ENCODE measurements around the gene PTPN7. TPM values are rescaled to one million over a fixed set of nuclear protein-coding genes. Genes with fewer than 3 reads are reported as not detected.

The PTPN7 gene
- total RNA-seq, 1 experiment from 2014 or later, result 2.2 TPM

DNA sequence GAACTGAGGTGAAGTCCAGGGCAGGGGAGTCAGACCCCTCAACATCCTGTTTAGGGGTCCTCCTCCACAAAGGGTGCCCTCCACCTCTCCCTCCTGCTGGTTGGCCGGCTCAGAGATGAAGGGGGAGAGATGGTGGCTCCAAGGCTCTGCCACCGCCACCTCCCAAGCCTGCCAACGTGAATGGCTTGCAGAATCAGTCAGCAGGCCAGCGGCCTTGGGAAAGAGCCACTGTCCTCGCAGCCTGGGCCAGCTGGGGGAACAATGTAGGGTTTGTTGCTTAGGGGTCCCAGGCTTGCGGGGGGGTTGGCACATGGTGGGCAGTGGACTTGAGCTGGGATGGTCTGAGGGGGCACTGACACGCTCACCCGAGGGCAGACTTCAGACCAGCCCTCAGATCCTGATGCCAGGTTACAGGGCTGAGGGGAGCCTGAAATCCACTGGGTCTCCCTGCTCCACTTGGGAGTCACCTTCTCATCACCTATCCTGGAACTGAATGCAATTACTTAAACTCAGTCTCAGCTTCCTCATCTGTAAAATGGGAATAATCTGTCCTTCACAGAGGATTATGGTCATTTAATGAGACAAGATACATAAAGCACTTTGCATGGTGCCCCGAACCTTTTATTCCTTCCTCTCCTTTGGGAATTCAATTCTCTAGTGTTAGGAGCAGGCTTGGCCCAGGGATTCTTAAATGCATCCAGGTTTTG lies 29.4 kb downstream of the PTPN7 start:
- Histone ChIP-seq H3K36me3 (ENCODE audit: insufficient read depth, low read length, poor library complexity, severe bottlenecking) (peaks cover 20% of the 10 kb centered on the region), H3K4me1 (ENCODE audit: insufficient read depth, low read length, poor library complexity, severe bottlenecking) (peaks cover 4% of the 10 kb centered on the region), H3K27ac (ENCODE audit: low read depth, low read length, poor library complexity, severe bottlenecking) (no peak overlapping the region), H3K9me3 (ENCODE audit: low read depth, low read length, poor library complexity, severe bottlenecking) (no peaks in the 10 kb centered on the region), H3K27me3 (replicated peaks; ENCODE audit: insufficient read depth, low read depth, low read length, poor library complexity) (no peaks in the 10 kb centered on the region), H3K4me3 (ENCODE audit: low read depth, low read length, poor library complexity, severe bottlenecking) (no peak overlapping the region)
- ChIA-PET POLR2A (ENCODE audit: low non-redundant PET) (no interaction called here), CTCF (interaction anchor here (0.7 kb wide), 1 partner anchor 535 kb away, joined by 4 read pairs; no protein-coding TSS in a partner anchor)
- TF ChIP-seq EZH2 (IDR thresholded peaks at IDR 0.05; ENCODE audit: borderline replicate concordance, low read depth, low read length, poor library complexity, severe bottlenecking), result no peak
- TF ChIP-seq, protein P1, sequence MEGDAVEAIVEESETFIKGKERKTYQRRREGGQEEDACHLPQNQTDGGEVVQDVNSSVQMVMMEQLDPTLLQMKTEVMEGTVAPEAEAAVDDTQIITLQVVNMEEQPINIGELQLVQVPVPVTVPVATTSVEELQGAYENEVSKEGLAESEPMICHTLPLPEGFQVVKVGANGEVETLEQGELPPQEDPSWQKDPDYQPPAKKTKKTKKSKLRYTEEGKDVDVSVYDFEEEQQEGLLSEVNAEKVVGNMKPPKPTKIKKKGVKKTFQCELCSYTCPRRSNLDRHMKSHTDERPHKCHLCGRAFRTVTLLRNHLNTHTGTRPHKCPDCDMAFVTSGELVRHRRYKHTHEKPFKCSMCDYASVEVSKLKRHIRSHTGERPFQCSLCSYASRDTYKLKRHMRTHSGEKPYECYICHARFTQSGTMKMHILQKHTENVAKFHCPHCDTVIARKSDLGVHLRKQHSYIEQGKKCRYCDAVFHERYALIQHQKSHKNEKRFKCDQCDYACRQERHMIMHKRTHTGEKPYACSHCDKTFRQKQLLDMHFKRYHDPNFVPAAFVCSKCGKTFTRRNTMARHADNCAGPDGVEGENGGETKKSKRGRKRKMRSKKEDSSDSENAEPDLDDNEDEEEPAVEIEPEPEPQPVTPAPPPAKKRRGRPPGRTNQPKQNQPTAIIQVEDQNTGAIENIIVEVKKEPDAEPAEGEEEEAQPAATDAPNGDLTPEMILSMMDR (conservative IDR thresholded peaks at IDR 0.05; ENCODE audit: low read depth, low read length), result no peak
- no peak for DNase-seq (ENCODE audit: low spot score)
- intact Hi-C loops (cut with micrococcal nuclease; ENCODE audit: unreplicated experiment), result loop anchor here (10.0 kb wide), 2 partner anchors 236 to 596 kb away; partner anchors contain the start of gene NAV1
- BruUV-seq (replicated peaks), result no TSS peak

GRCh38 chr1:202130297-202130721 lies 30.1 kb downstream of the PTPN7 start:
- intact Hi-C loops (cut with micrococcal nuclease; ENCODE audit: unreplicated experiment), result loop anchor here (10.0 kb wide), 2 partner anchors 236 to 596 kb away; partner anchors contain the start of gene NAV1
- DNase-seq (ENCODE audit: low spot score), result no peak
- no peak overlapping the region for H3K4me3 ChIP-seq (ENCODE audit: low read depth, low read length, poor library complexity, severe bottlenecking)
- TF ChIP-seq EZH2 (IDR thresholded peaks at IDR 0.05; ENCODE audit: borderline replicate concordance, low read depth, low read length, poor library complexity, severe bottlenecking), result no peak
- TF ChIP-seq, protein P1 (conservative IDR thresholded peaks at IDR 0.05; ENCODE audit: low read depth, low read length), result no peak
- no peaks in the 10 kb centered on the region for H3K9me3 ChIP-seq (ENCODE audit: low read depth, low read length, poor library complexity, severe bottlenecking)
- peaks cover 20% of the 10 kb centered on the region for H3K36me3 ChIP-seq (ENCODE audit: insufficient read depth, low read length, poor library complexity, severe bottlenecking)
- peaks cover 4% of the 10 kb centered on the region for H3K4me1 ChIP-seq (ENCODE audit: insufficient read depth, low read length, poor library complexity, severe bottlenecking)
- ChIA-PET POLR2A (ENCODE audit: low non-redundant PET) (no interaction called here), CTCF (interaction anchor here (0.7 kb wide), 1 partner anchor 535 kb away, joined by 4 read pairs; no protein-coding TSS in a partner anchor)
- H3K27ac ChIP-seq (ENCODE audit: low read depth, low read length, poor library complexity, severe bottlenecking), result no peak overlapping the region
- BruUV-seq (replicated peaks), result no TSS peak
- no peaks in the 10 kb centered on the region for H3K27me3 ChIP-seq (replicated peaks; ENCODE audit: insufficient read depth, low read depth, low read length, poor library complexity)

- CTCF ChIA-PET, result no interaction called here
- Histone ChIP-seq H3K4me1 (ENCODE audit: insufficient read depth, low read length, poor library complexity, severe bottlenecking) (peaks cover 4% of the 10 kb centered on the region), H3K36me3 (ENCODE audit: insufficient read depth, low read length, poor library complexity, severe bottlenecking) (peaks cover 16% of the 10 kb centered on the region), H3K9me3 (ENCODE audit: low read depth, low read length, poor library complexity, severe bottlenecking) (no peaks in the 10 kb centered on the region), H3K4me3 (ENCODE audit: low read depth, low read length, poor library complexity, severe bottlenecking) (no peak overlapping the region), H3K27ac (ENCODE audit: low read depth, low read length, poor library complexity, severe bottlenecking) (no peak overlapping the region), H3K27me3 (replicated peaks; ENCODE audit: insufficient read depth, low read depth, low read length, poor library complexity) (no peaks in the 10 kb centered on the region)
- BruUV-seq (replicated peaks), result no TSS peak
- POLR2A ChIA-PET (ENCODE audit: low non-redundant PET), result no interaction called here
- TF ChIP-seq, protein P1 (conservative IDR thresholded peaks at IDR 0.05; ENCODE audit: low read depth, low read length), result no peak
- no peak for TF ChIP-seq EZH2 (IDR thresholded peaks at IDR 0.05; ENCODE audit: borderline replicate concordance, low read depth, low read length, poor library complexity, severe bottlenecking)
- DNase-seq (ENCODE audit: low spot score), result no peak
- intact Hi-C loops (cut with micrococcal nuclease; ENCODE audit: unreplicated experiment), result loop anchor here (10.0 kb wide), 2 partner anchors 235 to 595 kb away; partner anchors contain the start of gene NAV1
Observed at GRCh38 chr1:202129453-202130296, 30.7 kb downstream of the PTPN7 start.
